Peyer's patch (tissue), 4 donors: Measurements from ENCODE around the gene LRRC41.

ENCODE experiments used
- POLR2A ChIP-seq, 2 donors: fragments of 450-650 bp; IDR thresholded peaks; one replicate each; pipeline ENCODE4 v1.5.1; 2017; ENCODE audit warnings: antibody characterized with exemption in 2 of 2, mild to moderate bottlenecking in 2 of 2, moderate library complexity in 2 of 2
- TF ChIP-seq, protein P1 (sequence below), 6 experiments: fragments of 450-650 bp in 4 of 6; fragments of 200-600 bp in 2 of 6; sonication (generic) in 1 of 6; IDR thresholded peaks; one replicate each; pipeline ENCODE4 v1.5.1; 2017 to 2019; ENCODE audit warnings: antibody characterized with exemption in 6 of 6, mild to moderate bottlenecking in 3 of 6, moderate library complexity in 1 of 6

DNA sequence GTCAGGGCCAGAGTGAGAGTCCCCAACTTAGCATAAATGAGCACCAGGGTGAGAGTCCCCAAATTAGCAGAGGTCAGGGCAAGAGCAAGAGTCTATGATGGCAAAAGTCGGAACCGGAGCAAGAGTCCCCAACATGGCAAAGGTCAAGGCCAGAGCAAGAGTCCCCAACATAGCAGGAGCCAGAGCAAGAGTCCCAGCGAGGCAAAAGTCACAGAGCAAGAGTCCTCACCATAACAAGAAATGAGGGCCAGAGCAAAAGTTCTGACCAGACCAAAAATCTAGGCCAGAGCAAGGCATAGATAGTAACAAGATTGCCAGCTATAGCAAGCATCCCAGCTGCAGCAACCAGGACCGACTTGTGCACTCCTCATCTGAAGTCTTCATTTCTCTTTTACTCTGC lies 40.3 kb upstream of the LRRC41 start:
- TF ChIP-seq, protein P1, sequence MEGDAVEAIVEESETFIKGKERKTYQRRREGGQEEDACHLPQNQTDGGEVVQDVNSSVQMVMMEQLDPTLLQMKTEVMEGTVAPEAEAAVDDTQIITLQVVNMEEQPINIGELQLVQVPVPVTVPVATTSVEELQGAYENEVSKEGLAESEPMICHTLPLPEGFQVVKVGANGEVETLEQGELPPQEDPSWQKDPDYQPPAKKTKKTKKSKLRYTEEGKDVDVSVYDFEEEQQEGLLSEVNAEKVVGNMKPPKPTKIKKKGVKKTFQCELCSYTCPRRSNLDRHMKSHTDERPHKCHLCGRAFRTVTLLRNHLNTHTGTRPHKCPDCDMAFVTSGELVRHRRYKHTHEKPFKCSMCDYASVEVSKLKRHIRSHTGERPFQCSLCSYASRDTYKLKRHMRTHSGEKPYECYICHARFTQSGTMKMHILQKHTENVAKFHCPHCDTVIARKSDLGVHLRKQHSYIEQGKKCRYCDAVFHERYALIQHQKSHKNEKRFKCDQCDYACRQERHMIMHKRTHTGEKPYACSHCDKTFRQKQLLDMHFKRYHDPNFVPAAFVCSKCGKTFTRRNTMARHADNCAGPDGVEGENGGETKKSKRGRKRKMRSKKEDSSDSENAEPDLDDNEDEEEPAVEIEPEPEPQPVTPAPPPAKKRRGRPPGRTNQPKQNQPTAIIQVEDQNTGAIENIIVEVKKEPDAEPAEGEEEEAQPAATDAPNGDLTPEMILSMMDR (IDR thresholded peaks at IDR 0.05) = no peak
- no peak for TF ChIP-seq POLR2A (IDR thresholded peaks at IDR 0.05)
